Colonic mucosa (tissue), 4 donors: ENCODE data around the gene LRRC26. TPM values are rescaled to one million over a fixed set of nuclear protein-coding genes. Genes with fewer than 3 reads are reported as not detected.

Experiments used
- DNase-seq: peaks from one replicate; pipeline ENCODE4 v3.0.0-alpha.2; 2020
- H3K27ac ChIP-seq: fragments of 200-600 bp; one replicate; pipeline ENCODE4 v1.8.0; 2021
- H3K27me3 ChIP-seq: fragments of 200-600 bp; one replicate; pipeline ENCODE4 v1.8.0; 2021
- H3K36me3 ChIP-seq: fragments of 200-600 bp; one replicate; pipeline ENCODE4 v1.8.0; 2021
- H3K4me1 ChIP-seq: fragments of 200-600 bp; one replicate; pipeline ENCODE4 v1.8.0; 2021; ENCODE audit warnings: mild to moderate bottlenecking
- H3K4me3 ChIP-seq: fragments of 200-600 bp; one replicate; pipeline ENCODE4 v1.8.0; 2021
- H3K9ac ChIP-seq, 2 donors: one replicate each; pipeline ENCODE4 v1.7.0; 2013; ENCODE audit warnings: control low read depth in 2 of 2, low read depth in 2 of 2, low read length in 2 of 2
- H3K9me3 ChIP-seq: fragments of 200-600 bp; one replicate; pipeline ENCODE4 v1.8.0; 2021
- intact Hi-C: fragments of 100-400 bp; cut with DNase I; formaldehyde crosslinking; loops from one replicate; pipeline ENCODE4 v1.14.1; 2022
- total RNA-seq, 2 donors: library from RNA; stranded (reverse); fragmentation: NEBNext Ultra II Directional in 1 of 2; extraction: Animal tissue kit (Norgen Biotek cat#: 25700) in 1 of 2; gene quantifications; one replicate each; pipeline ENCODE4 v1.2.1, GENCODE V29; 2021
- TF ChIP-seq, protein P1 (sequence below): fragments of 200-600 bp; IDR thresholded peaks from one replicate; pipeline ENCODE4 v1.8.0; 2022; ENCODE audit warnings: antibody characterized with exemption, mild to moderate bottlenecking
- donor health status: healthy.
- donor health status: DM: no; HTN: no; CAD: no.
- donor health status: DM: no; HTN: no; CAD: no.

LRRC26 gene, protein sequence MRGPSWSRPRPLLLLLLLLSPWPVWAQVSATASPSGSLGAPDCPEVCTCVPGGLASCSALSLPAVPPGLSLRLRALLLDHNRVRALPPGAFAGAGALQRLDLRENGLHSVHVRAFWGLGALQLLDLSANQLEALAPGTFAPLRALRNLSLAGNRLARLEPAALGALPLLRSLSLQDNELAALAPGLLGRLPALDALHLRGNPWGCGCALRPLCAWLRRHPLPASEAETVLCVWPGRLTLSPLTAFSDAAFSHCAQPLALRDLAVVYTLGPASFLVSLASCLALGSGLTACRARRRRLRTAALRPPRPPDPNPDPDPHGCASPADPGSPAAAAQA
- total RNA-seq = 10 to 100 TPM; 64.6 to 95.8 TPM

DNA sequence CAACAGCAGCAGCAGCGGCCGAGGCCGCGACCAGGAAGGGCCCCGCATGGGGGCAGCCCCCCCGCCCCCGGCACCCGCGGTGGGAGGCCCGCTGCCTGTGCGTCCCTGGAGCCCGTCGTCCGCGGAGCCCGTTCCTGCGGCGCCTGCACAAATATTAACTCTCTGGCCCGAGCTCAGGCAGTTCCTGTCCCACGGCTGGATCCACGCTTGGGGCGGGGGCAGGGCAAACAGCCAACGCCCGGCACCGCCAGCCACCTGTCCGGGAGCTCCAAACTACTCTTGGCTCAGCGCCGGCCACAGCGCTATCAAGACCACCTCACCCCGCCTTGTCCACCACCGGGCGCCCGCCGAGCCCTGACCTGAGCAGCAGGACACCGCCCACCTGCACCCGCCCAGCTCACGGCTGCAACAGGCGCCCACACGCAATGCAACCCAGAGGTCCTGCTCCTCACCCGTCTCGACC lies at the start of gene LRRC26:
LRRC26 (minus strand) TSS at position 156 of the 463 bp plus-strand sequence; CDS start at position 48, 108 bp downstream.
- DNase-seq = peak; percentile 59
- peaks cover 18% of the 10 kb centered on the region for H3K4me1 ChIP-seq
- intact Hi-C loops = no loop called here

DNA sequence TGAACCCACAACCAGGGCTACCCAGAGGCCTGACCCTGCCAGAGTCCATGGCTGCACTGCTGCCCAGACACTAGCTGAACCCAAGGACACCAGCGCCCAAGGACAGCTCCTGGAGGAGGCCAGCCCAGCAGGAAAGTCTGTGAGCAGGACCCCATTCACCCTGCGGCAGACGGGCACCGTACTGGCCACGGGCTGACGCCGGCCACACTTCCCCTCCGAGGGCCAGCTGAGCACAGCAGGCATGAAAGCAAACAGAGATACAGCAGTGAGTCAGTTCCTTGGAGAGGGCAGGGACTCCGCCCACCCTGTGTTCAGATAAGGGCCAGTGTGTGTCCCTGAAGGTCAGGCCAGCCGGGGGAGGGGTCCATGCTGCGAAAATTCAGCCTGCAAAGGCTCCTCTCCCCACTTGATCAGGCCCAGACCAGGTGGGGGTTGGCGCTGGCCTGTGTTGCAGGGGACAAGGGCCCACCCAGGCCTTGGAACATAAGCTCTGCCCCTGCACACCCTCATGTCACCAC lies 49.0 kb upstream of the LRRC26 start:
- Histone ChIP-seq H3K4me3 (no peak overlapping the region), H3K27me3 (no peaks in the 10 kb centered on the region), H3K27ac (peak overlapping the region; percentile 88), H3K9ac (peak overlapping the region; percentile 58 to 89), H3K9me3 (no peaks in the 10 kb centered on the region), H3K36me3 (no peaks in the 10 kb centered on the region), H3K4me1 (peaks cover 9% of the 10 kb centered on the region)
- peak; percentile 78 for DNase-seq
- intact Hi-C loops = no loop called here
- TF ChIP-seq, protein P1, sequence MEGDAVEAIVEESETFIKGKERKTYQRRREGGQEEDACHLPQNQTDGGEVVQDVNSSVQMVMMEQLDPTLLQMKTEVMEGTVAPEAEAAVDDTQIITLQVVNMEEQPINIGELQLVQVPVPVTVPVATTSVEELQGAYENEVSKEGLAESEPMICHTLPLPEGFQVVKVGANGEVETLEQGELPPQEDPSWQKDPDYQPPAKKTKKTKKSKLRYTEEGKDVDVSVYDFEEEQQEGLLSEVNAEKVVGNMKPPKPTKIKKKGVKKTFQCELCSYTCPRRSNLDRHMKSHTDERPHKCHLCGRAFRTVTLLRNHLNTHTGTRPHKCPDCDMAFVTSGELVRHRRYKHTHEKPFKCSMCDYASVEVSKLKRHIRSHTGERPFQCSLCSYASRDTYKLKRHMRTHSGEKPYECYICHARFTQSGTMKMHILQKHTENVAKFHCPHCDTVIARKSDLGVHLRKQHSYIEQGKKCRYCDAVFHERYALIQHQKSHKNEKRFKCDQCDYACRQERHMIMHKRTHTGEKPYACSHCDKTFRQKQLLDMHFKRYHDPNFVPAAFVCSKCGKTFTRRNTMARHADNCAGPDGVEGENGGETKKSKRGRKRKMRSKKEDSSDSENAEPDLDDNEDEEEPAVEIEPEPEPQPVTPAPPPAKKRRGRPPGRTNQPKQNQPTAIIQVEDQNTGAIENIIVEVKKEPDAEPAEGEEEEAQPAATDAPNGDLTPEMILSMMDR = no peak

More for the DNA sequence above, at the start of gene LRRC26:
- H3K9ac ChIP-seq = peak within 1 kb of the TSS; percentile 34 to 35
- H3K27me3 ChIP-seq = peaks cover 53% of the 10 kb centered on the region
- no peaks in the 10 kb centered on the region for H3K9me3 ChIP-seq
- H3K36me3 ChIP-seq = no peaks in the 10 kb centered on the region
- TF ChIP-seq, protein P1 = no peak
- H3K4me3 ChIP-seq = peak within 1 kb of the TSS; percentile 40
- H3K27ac ChIP-seq = no peak within 1 kb of the TSS

DNA sequence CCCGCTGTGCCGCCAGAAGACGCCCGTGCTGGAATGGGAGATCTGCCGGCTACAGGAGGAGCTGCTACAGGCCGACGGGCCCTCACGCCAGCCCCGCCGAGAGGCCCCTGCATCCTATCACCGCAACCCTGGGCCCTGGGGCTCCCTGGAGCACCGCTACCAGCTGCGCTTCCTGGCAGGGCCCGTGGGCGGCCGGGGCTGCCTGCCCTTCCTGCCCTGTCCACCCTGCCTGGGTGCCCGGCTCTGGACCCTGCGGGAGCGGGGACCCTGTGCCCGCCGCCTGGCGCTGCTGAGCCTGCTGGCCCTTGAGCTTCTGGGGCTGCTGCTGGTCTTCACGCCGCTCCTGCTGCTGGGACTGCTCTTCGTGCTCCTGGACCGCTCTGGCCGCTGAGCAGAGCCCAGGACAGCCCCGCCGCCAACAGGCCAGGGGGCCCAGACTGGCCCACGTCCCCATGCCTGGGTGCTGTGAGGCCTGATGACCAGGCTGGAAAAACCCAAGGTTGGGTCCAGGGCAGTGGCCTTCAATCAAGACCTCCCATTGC lies 48.4 kb upstream of the LRRC26 start:
- intact Hi-C loops = no loop called here
- no peaks in the 10 kb centered on the region for H3K27me3 ChIP-seq
- H3K9me3 ChIP-seq = no peaks in the 10 kb centered on the region
- TF ChIP-seq, protein P1 = no peak
- peak overlapping the region; percentile 58 to 89 for H3K9ac ChIP-seq
- DNase-seq = no peak
- peaks cover 9% of the 10 kb centered on the region for H3K4me1 ChIP-seq
- H3K4me3 ChIP-seq = peak overlapping the region; percentile 39
- no peaks in the 10 kb centered on the region for H3K36me3 ChIP-seq
- H3K27ac ChIP-seq = peak overlapping the region; percentile 88

DNA sequence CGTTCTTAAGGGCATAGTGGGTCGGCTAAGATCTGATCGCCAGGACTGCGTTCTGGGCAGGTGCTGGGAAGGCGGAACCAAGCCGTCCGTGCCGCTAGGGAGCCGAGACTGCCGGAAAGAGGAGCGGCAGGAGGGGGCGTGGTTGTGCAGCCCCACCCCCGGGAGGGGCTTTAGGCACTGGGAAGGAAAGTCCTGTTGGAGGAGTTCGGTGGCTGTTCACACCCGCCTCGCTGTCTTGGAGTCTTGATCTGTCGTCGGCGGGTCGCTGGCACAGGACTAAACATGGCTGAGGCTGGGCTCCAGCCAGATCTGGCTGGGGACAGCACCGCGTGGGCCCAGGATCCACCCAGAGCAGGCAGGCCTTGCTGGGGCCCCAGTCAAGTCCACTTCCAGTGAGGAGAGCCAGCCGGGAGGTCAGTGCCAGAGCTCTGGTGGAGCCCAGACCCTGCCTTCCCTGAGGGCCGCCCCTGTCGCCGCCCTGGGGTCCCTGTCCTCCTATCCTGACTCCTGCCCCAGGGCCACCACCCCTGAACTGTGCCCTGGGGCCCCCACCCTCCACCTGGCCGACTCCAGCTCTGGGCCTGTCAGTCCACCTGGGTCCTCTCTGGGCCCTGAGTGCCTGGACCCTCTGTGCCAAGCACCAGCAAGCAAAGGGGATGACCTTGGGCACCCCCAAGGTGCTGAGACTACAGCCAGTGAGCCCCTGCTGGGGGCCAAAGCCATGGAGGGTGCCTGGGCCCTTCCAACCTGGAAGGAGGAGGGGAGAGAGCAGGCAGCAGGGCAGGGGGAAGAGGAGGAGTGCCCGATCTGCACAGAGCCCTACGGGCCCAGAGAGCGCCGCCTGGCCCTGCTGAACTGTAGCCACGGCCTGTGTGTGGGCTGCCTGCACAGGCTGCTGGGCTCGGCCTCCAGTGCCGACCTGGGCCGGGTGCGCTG lies 47.7 kb upstream of the LRRC26 start:
- Histone ChIP-seq H3K4me3 (peak overlapping the region; percentile 39), H3K9me3 (no peaks in the 10 kb centered on the region), H3K27ac (peak overlapping the region; percentile 88), H3K4me1 (peaks cover 3% of the 10 kb centered on the region), H3K9ac (peak overlapping the region; percentile 58 to 89), H3K27me3 (no peaks in the 10 kb centered on the region), H3K36me3 (no peaks in the 10 kb centered on the region)
- peak; percentile 94 for DNase-seq
- TF ChIP-seq, protein P1 = no peak
- intact Hi-C loops = no loop called here
